ENCODE data around the gene PUM1. TPM values are rescaled to one million over a fixed set of nuclear protein-coding genes. Genes with fewer than 3 reads are reported as not detected.

The PUM1 gene
- total RNA-seq, 4 donors from 2014 or later: 71.7 to 112 (median 83.0) TPM

DNA sequence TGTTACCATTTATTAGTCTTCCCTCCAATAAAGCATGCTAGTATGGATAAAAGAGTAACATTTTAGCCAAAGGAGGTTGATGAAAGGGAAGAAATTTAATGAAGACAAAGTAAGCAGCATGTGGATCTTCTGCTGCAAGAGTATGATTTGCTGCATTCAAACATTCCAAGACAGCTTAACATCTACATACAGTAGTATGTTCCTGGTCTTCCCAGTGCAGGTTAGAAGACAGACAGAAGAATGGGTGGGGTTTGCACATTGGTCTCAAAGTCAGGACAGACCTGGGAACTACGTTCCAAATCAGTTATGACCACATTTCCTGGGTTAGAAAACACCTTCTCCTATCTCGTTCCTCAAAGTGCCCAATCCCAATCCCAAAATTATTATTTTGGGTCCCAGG is 43.3 kb downstream of the PUM1 start:
- TF ChIP-seq POLR2AphosphoS5 (IDR thresholded peaks at IDR 0.05) (no peak), EP300 (IDR thresholded peaks at IDR 0.05) (no peak), POLR2A (IDR thresholded peaks at IDR 0.05; ENCODE audit: low read depth) (no peak)
- TF ChIP-seq, protein P1, sequence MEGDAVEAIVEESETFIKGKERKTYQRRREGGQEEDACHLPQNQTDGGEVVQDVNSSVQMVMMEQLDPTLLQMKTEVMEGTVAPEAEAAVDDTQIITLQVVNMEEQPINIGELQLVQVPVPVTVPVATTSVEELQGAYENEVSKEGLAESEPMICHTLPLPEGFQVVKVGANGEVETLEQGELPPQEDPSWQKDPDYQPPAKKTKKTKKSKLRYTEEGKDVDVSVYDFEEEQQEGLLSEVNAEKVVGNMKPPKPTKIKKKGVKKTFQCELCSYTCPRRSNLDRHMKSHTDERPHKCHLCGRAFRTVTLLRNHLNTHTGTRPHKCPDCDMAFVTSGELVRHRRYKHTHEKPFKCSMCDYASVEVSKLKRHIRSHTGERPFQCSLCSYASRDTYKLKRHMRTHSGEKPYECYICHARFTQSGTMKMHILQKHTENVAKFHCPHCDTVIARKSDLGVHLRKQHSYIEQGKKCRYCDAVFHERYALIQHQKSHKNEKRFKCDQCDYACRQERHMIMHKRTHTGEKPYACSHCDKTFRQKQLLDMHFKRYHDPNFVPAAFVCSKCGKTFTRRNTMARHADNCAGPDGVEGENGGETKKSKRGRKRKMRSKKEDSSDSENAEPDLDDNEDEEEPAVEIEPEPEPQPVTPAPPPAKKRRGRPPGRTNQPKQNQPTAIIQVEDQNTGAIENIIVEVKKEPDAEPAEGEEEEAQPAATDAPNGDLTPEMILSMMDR (IDR thresholded peaks at IDR 0.05): no peak
- peaks cover 28 to 89% (median 69%) of the 10 kb centered on the region in 4 donors for H3K4me1 ChIP-seq

DNA sequence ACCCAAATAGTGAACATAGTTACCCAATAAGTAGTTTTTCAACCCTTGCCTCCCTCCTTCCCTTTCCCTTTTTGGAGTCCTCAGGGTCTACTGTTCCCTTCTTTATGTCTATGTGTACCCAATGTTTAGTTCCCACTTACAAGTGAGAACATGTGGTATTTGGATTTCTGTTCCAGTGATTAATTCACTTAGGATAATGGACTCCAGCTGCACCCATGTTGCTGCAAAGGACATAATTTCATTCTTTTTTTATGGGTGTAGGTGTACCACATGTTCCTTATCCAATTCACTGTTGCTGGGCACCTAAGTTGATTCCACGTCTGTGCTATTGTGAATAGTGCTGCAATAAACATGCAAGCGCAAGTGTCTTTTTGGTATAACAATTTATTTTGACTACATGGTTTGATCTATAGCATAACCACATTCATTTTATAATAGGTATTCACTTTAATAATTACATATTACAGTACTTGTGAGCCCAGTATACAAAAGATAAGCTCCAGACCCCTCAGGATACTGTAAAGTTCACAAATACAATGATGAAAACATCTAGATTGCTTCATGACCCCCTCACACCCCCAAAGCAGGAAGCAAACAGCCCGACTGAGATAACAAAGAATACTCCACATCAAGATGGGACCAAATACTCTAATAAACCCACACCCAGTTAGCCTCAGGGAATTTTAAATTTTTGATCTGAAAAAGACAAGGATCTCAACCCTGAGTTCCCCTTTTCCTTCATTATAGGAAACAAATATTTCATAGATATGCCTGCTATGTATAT is 45.3 kb downstream of the PUM1 start:
- no peak overlapping the region for H3K27ac ChIP-seq (replicated peaks in 1 of 4)
- no peaks in the 10 kb centered on the region for H3K9me3 ChIP-seq
- H3K36me3 ChIP-seq: no peaks in the 10 kb centered on the region
- no peaks in the 10 kb centered on the region for H3K27me3 ChIP-seq
- 49% methylated on average over 3 of the region's 3 CpGs for WGBS
- intact Hi-C loops (cut with DNase I): no loop called here
- TF ChIP-seq EP300 (IDR thresholded peaks at IDR 0.05) (no peak), POLR2AphosphoS5 (IDR thresholded peaks at IDR 0.05) (no peak), POLR2A (IDR thresholded peaks at IDR 0.05; ENCODE audit: low read depth) (no peak)
- TF ChIP-seq, protein P1 (IDR thresholded peaks at IDR 0.05): no peak
- H3K4me3 ChIP-seq: no peak overlapping the region
- peaks cover 35 to 92% (median 75%) of the 10 kb centered on the region in 4 donors for H3K4me1 ChIP-seq
- no peak for DNase-seq (ENCODE audit: extremely low spot score)

More for the DNA sequence above, 43.3 kb downstream of the PUM1 start:
- DNase-seq (ENCODE audit: extremely low spot score): no peak
- H3K36me3 ChIP-seq: no peaks in the 10 kb centered on the region
- WGBS: 65% methylated on average over 2 of the region's 2 CpGs
- no peaks in the 10 kb centered on the region for H3K9me3 ChIP-seq
- intact Hi-C loops (cut with DNase I): no loop called here
- H3K27ac ChIP-seq (replicated peaks in 1 of 4): no peak overlapping the region
- H3K4me3 ChIP-seq: no peak overlapping the region
- no peaks in the 10 kb centered on the region for H3K27me3 ChIP-seq

DNA sequence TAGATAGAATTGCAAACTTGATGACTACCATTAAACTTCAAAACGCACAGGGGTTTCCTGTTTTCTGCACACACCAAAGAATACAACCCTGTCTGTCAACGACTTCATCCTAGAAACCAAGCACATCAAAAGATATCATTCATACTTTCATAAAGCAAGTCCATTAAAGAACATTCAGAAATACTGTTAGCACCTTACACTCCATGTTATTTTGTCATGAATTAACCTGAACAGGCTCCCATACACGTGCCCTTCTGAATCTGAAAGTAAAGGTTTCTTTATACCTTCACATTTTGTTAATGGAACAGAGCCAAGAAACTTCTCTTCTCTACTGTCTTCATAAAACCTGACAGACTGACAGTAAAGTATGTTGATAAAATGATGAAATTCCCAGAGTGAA is 46.1 kb downstream of the PUM1 start:
- WGBS: 59% methylated on average over 3 of the region's 3 CpGs
- intact Hi-C loops (cut with DNase I): no loop called here
- peaks cover 27 to 88% (median 70%) of the 10 kb centered on the region in 4 donors for H3K4me1 ChIP-seq
- no peaks in the 10 kb centered on the region for H3K36me3 ChIP-seq
- DNase-seq (ENCODE audit: extremely low spot score): no peak
- no peak for TF ChIP-seq EP300 (IDR thresholded peaks at IDR 0.05)
- no peak overlapping the region for H3K4me3 ChIP-seq
- H3K27me3 ChIP-seq: no peaks in the 10 kb centered on the region
- H3K27ac ChIP-seq (replicated peaks in 1 of 4): no peak overlapping the region
- no peaks in the 10 kb centered on the region for H3K9me3 ChIP-seq

DNA sequence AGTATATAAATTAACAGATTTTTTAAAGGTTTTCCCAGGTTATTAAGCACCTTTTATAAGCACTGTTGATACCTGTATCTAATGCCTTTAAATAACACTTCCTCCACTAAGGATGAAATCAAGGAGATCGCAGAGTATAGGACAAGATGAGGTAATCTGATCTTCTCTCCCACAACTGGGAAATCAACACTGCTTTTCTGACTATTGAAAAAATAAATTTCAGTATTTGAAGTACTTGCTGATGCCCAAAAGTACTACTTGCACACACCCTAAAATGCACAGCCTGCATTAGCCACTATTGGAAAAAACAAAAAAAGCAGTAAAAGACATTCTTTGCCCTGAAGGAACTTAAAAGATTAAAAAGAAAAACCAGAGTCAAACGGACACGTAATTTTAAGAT is 48.6 kb downstream of the PUM1 start:
- H3K27ac ChIP-seq (replicated peaks in 1 of 4): no peak overlapping the region
- TF ChIP-seq POLR2A (IDR thresholded peaks at IDR 0.05; ENCODE audit: low read depth) (no peak), EP300 (IDR thresholded peaks at IDR 0.05) (no peak), POLR2AphosphoS5 (IDR thresholded peaks at IDR 0.05) (no peak)
- TF ChIP-seq, protein P1 (IDR thresholded peaks at IDR 0.05): no peak
- intact Hi-C loops (cut with DNase I): no loop called here
- DNase-seq (ENCODE audit: extremely low spot score): no peak
- no peaks in the 10 kb centered on the region for H3K27me3 ChIP-seq
- peaks cover 52 to 89% (median 75%) of the 10 kb centered on the region in 4 donors for H3K4me1 ChIP-seq
- 71% methylated on average over 3 of the region's 3 CpGs for WGBS
- no peaks in the 10 kb centered on the region for H3K9me3 ChIP-seq
- no peak overlapping the region for H3K4me3 ChIP-seq
- H3K36me3 ChIP-seq: no peaks in the 10 kb centered on the region

DNA sequence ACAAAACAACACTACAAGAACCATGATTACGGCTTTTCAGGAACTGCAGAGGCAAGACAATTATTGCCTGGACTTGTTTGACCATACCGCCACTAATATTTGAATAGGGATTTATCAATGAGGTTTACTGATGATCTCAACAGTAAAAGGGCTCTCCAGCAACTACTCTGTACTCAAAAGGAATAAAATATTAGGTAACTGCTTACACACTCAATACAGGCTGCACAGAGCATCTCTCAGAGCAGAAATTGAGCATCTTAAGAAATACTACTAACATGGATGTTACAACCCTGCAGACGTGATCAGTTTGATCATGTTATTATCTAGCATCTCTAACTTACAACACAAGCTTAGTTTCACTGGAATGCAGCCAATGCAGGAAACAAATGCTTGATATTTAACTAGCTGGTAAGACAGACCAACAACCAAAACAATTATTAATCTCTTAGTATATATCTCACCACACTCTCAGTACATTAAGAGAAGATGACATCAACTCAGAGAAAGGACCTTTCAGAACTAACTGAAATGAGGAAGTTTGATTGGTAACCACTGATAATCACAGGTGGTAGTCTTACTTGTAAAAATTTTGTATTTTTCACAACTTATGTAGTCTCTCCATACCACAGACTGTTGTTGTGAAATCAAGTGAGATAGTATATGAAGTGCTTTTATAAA is 52.2 kb downstream of the PUM1 start:
- Histone ChIP-seq H3K27me3 (no peaks in the 10 kb centered on the region), H3K4me3 (no peak overlapping the region), H3K27ac (replicated peaks in 1 of 4) (no peak overlapping the region), H3K36me3 (no peaks in the 10 kb centered on the region), H3K9me3 (no peaks in the 10 kb centered on the region), H3K4me1 (peaks cover 50 to 89% (median 78%) of the 10 kb centered on the region in 4 donors)
- 68% methylated on average over 3 of the region's 3 CpGs for WGBS
- no peak for TF ChIP-seq POLR2A (IDR thresholded peaks at IDR 0.05; ENCODE audit: low read depth)
- TF ChIP-seq EP300 (IDR thresholded peaks at IDR 0.05): no peak
- TF ChIP-seq, protein P1 (IDR thresholded peaks at IDR 0.05): no peak
- no peak for TF ChIP-seq POLR2AphosphoS5 (IDR thresholded peaks at IDR 0.05)
- no peak for DNase-seq (ENCODE audit: extremely low spot score)
- intact Hi-C loops (cut with DNase I): no loop called here

Measured in esophagus muscularis mucosa (tissue), 4 donors.